ENCODE results near the gene GRK3. TPM values are rescaled to one million over a fixed set of nuclear protein-coding genes. Genes with fewer than 3 reads are reported as not detected.
"Not testable (repeated sequence)": the region's sequence is repeated elsewhere in the genome, so short reads cannot be mapped to it uniquely, and the experiment has no call there.

The GRK3 gene
- total and polyA plus RNA-seq, 7 experiments from 2014 or later, result 0.69 to 44.8 (median 6.5) TPM

DNA sequence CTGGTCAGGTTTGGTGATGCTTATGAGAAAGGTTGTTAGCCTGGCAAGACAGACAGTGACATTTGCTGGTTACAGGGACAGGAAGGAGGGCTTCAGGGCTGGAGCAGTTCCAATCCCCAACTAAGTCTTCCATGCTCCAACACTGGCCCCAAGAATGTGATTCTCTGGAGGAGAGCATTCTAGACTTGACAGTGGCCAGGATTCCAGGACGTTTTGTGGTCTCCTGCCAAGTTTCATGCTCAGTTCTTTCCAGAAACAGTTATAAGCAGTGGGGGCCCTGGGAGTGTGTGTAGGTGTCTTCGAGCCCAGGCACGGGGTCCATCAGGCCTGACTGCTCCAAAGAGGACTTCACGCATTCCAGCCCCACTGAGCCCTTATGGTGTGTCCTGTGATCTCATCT lies 8.9 kb upstream of the GRK3 start:
- intact Hi-C loops (cut with micrococcal nuclease), result no loop called here
- Mint-ChIP-seq H3K9me3 (peaks cover 0 to 4% (median 0%) of the 10 kb centered on the region in 11 donors), H3K4me3 (no peak overlapping the region), H3K27me3 (peaks cover 0 to 8% (median 4%) of the 10 kb centered on the region in 5 donors), H3K4me1 (peaks cover 0 to 3% (median 0%) of the 10 kb centered on the region in 7 donors), H3K36me3 (no peaks in the 10 kb centered on the region), H3K27ac (no peak overlapping the region)
- DNase-seq (no peak), ATAC-seq (no peak)
- no peak overlapping the region for H3K27ac ChIP-seq (ENCODE audit: low read depth, low read length)
- ChIA-PET POLR2A (no interaction called here), CTCF (interaction anchor here (0.8 kb wide), 1 partner anchor 14 kb away, joined by 3 read pairs; no protein-coding TSS in a partner anchor)
- no peaks in the 10 kb centered on the region for H3K4me1 ChIP-seq (ENCODE audit: control insufficient read depth in 2 of 2, insufficient read depth in 2 of 2, low read length in 2 of 2)
- H3K4me3 ChIP-seq (ENCODE audit: low read length), result no peak overlapping the region
- no peaks in the 10 kb centered on the region for H3K9me3 ChIP-seq (ENCODE audit: control insufficient read depth in 2 of 3, low read length in 3 of 3)
- no peaks in the 10 kb centered on the region for H3K27me3 ChIP-seq (ENCODE audit: control insufficient read depth in 2 of 2, insufficient read depth in 2 of 2, low read length in 2 of 2)
- no peaks in the 10 kb centered on the region for H3K36me3 ChIP-seq (ENCODE audit: control insufficient read depth in 2 of 3, insufficient read depth in 3 of 3, low read length in 3 of 3)

DNA sequence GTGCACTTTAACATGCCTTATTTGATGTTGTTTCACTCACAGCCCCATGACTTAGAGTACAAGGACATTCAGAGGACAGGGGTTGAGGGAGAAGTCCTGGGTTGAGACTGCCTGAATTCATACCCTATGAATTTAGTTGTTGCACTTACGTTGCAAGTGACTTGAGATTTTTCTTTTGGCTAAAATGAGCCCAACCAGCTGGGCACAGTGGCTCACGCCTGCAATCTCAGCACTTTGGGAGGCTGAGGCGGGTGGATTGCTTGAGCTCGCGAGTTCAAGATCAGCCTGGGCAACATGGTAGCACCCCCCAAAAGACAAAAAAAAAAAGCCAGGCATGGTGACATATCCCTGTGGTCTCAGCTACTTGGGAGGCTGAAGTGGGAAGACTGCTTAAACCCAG lies 7.3 kb upstream of the GRK3 start:
- Histone ChIP-seq H3K4me1 (ENCODE audit: control insufficient read depth in 2 of 2, insufficient read depth in 2 of 2, low read length in 2 of 2) (no peaks in the 10 kb centered on the region), H3K9me3 (ENCODE audit: control insufficient read depth in 2 of 3, low read length in 3 of 3) (no peaks in the 10 kb centered on the region), H3K27ac (ENCODE audit: low read depth, low read length) (no peak overlapping the region), H3K27me3 (ENCODE audit: control insufficient read depth in 2 of 2, insufficient read depth in 2 of 2, low read length in 2 of 2) (no peaks in the 10 kb centered on the region), H3K4me3 (ENCODE audit: low read length) (no peak overlapping the region), H3K36me3 (ENCODE audit: control insufficient read depth in 2 of 3, insufficient read depth in 3 of 3, low read length in 3 of 3) (no peaks in the 10 kb centered on the region)
- H3K27ac Mint-ChIP-seq, result no peak overlapping the region
- H3K4me3 Mint-ChIP-seq, result no peak overlapping the region
- no peaks in the 10 kb centered on the region for H3K9me3 Mint-ChIP-seq
- H3K36me3 Mint-ChIP-seq, result no peaks in the 10 kb centered on the region
- ATAC-seq (no peak), DNase-seq (no peak)
- intact Hi-C loops (cut with micrococcal nuclease), result no loop called here
- POLR2A ChIA-PET, result no interaction called here
- CTCF ChIA-PET, result interaction anchor here (0.8 kb wide), 1 partner anchor 189 kb away, joined by 3 read pairs; no protein-coding TSS in a partner anchor
- H3K4me1 Mint-ChIP-seq, result peaks cover 0 to 7% (median 6%) of the 10 kb centered on the region in 7 donors
- H3K27me3 Mint-ChIP-seq, result peaks cover 0 to 6% (median 3%) of the 10 kb centered on the region in 5 donors

DNA sequence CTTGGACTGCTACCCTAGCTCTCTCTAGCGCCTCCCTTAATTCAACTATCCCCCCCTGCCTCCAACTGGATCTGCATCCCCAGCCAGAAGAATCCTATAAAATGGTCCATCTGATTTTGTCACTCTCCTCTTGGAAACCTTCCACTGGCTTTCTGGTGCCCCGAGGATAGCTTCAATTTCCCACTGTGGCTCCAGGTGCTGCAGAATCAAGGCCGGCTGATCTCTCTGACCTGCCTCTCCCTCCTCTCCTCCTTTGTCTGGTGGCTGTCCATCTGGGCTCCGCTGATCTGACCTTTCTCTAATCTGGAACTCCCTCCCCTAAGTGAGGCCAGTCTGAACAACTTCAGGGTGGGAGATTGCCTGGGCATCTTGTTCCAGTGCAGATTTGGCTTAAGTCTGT lies 6.1 kb upstream of the GRK3 start:
- no peaks in the 10 kb centered on the region for H3K36me3 ChIP-seq (ENCODE audit: control insufficient read depth in 2 of 3, insufficient read depth in 3 of 3, low read length in 3 of 3)
- H3K27me3 ChIP-seq (ENCODE audit: control insufficient read depth in 2 of 2, insufficient read depth in 2 of 2, low read length in 2 of 2), result no peaks in the 10 kb centered on the region
- intact Hi-C loops (cut with micrococcal nuclease), result no loop called here
- H3K4me1 ChIP-seq (ENCODE audit: control insufficient read depth in 2 of 2, insufficient read depth in 2 of 2, low read length in 2 of 2), result peaks cover 0 to 2% of the 10 kb centered on the region in 2 donors
- ATAC-seq, result no peak
- no peak overlapping the region for H3K4me3 Mint-ChIP-seq
- no peak for DNase-seq
- no peaks in the 10 kb centered on the region for H3K9me3 ChIP-seq (ENCODE audit: control insufficient read depth in 2 of 3, low read length in 3 of 3)
- H3K27ac Mint-ChIP-seq, result peak overlapping the region in 1 of 9 donors; percentile 72
- ChIA-PET CTCF (interaction anchor here (0.8 kb wide), 1 partner anchor 187 kb away, joined by 3 read pairs; no protein-coding TSS in a partner anchor), POLR2A (no interaction called here)
- peaks cover 0 to 10% (median 0%) of the 10 kb centered on the region in 5 donors for H3K27me3 Mint-ChIP-seq
- peaks cover 5 to 15% (median 14%) of the 10 kb centered on the region in 7 donors for H3K4me1 Mint-ChIP-seq
- no peak overlapping the region for H3K4me3 ChIP-seq (ENCODE audit: low read length)
- H3K27ac ChIP-seq (ENCODE audit: low read depth, low read length), result no peak overlapping the region
- no peaks in the 10 kb centered on the region for H3K36me3 Mint-ChIP-seq
- no peaks in the 10 kb centered on the region for H3K9me3 Mint-ChIP-seq

DNA sequence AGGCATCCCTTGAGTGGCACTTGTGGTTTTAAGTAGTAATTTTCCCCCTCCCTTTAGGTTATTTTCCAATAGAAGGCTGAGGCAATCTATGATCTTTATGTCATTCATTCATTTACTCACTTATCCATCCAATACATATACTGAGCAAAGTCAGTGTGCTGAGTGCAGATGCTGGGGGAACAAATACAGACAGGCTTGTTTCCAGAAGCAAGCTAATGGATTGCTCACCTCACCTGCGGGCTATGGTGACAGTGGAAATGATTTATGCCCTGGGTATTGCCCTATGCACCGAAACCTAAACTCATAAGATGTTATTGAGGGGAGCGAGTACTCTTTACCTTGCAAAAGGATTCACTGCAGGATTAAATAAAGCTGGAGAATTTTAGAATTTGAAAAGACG lies 4.6 kb upstream of the GRK3 start:
- H3K9me3 ChIP-seq (ENCODE audit: control insufficient read depth in 2 of 3, low read length in 3 of 3); H3K27me3 Mint-ChIP-seq; CTCF ChIA-PET; H3K36me3 Mint-ChIP-seq; H3K27ac ChIP-seq (ENCODE audit: low read depth, low read length); POLR2A ChIA-PET; H3K27me3 ChIP-seq (ENCODE audit: control insufficient read depth in 2 of 2, insufficient read depth in 2 of 2, low read length in 2 of 2); H3K4me1 ChIP-seq (ENCODE audit: control insufficient read depth in 2 of 2, insufficient read depth in 2 of 2, low read length in 2 of 2); H3K4me3 ChIP-seq (ENCODE audit: low read length); H3K9me3 Mint-ChIP-seq; H3K4me3 Mint-ChIP-seq; H3K36me3 ChIP-seq (ENCODE audit: control insufficient read depth in 2 of 3, insufficient read depth in 3 of 3, low read length in 3 of 3); ATAC-seq; DNase-seq: not testable (repeated sequence)
- Mint-ChIP-seq H3K27ac (peak overlapping the region in 2 of 9 donors; percentile 17 to 28), H3K4me1 (peaks cover 13 to 24% (median 22%) of the 10 kb centered on the region in 7 donors)
- intact Hi-C loops (cut with micrococcal nuclease), result loop anchor here (5.0 to 10.0 kb wide), 3 partner anchors 95 to 493 kb away; no protein-coding TSS in a partner anchor

DNA sequence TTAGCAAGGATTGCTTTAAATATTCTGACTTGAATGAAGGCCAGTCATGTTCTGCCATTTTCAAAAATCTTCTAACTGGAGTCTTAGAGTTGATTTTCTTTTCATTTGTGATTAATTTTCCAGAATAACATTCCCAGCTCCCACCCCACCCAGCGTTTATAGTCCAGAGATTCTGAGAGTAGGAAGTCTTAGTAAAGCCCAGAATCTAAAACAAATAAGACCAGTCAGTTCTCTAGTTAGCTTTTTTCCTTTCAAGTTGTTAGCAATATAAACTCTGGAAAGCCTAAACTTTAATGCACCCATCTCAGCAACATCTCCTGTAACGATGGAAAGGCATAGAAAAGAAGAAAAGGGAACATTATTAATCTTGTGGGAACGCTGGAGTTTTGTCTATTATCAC lies 3.3 kb upstream of the GRK3 start:
- H3K27me3 ChIP-seq (ENCODE audit: control insufficient read depth in 2 of 2, insufficient read depth in 2 of 2, low read length in 2 of 2); H3K4me3 ChIP-seq (ENCODE audit: low read length); ATAC-seq; DNase-seq; H3K9me3 Mint-ChIP-seq; H3K27ac ChIP-seq (ENCODE audit: low read depth, low read length); H3K4me3 Mint-ChIP-seq; H3K36me3 Mint-ChIP-seq; POLR2A ChIA-PET; H3K36me3 ChIP-seq (ENCODE audit: control insufficient read depth in 2 of 3, insufficient read depth in 3 of 3, low read length in 3 of 3); H3K9me3 ChIP-seq (ENCODE audit: control insufficient read depth in 2 of 3, low read length in 3 of 3): not testable (repeated sequence)
- peaks cover 4 to 11% of the 10 kb centered on the region in 2 donors for H3K4me1 ChIP-seq (ENCODE audit: control insufficient read depth in 2 of 2, insufficient read depth in 2 of 2, low read length in 2 of 2)
- peaks cover 0 to 13% (median 0%) of the 10 kb centered on the region in 5 donors for H3K27me3 Mint-ChIP-seq
- peak overlapping the region in 7 of 9 donors; percentile 28 to 79 (median 68) for H3K27ac Mint-ChIP-seq
- CTCF ChIA-PET, result interaction anchor here (0.6 kb wide), 1 partner anchor 131 kb away, joined by 3 read pairs; no protein-coding TSS in a partner anchor
- H3K4me1 Mint-ChIP-seq, result peaks cover 15 to 33% (median 30%) of the 10 kb centered on the region in 7 donors
- intact Hi-C loops (cut with micrococcal nuclease), result loop anchor here (5.0 to 10.0 kb wide), 3 partner anchors 96 to 494 kb away; no protein-coding TSS in a partner anchor

DNA sequence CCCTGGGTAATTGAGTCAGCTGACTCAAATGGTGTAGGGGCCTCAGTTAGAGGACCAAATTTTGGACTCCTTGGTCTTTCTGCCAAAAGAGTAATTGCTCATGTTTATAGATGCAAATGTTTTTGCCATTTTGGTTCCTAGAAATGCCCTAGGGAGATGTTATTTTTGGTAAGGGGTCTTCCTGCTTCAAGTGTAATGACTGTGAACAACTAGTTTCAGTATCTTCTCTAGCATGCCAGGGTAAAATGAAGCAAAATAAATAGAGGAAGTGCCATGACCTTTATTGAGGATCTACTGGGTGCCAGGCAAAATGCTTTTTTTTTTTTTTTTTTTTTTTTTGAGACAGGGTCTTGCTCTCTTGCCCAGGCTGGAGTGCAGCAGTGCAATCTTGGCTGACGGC lies 2.5 kb upstream of the GRK3 start:
- H3K9me3 Mint-ChIP-seq; H3K36me3 Mint-ChIP-seq; H3K36me3 ChIP-seq (ENCODE audit: control insufficient read depth in 2 of 3, insufficient read depth in 3 of 3, low read length in 3 of 3); H3K9me3 ChIP-seq (ENCODE audit: control insufficient read depth in 2 of 3, low read length in 3 of 3); CTCF ChIA-PET; ATAC-seq; H3K27ac ChIP-seq (ENCODE audit: low read depth, low read length); H3K4me3 ChIP-seq (ENCODE audit: low read length); POLR2A ChIA-PET; DNase-seq; H3K27me3 ChIP-seq (ENCODE audit: control insufficient read depth in 2 of 2, insufficient read depth in 2 of 2, low read length in 2 of 2): not testable (repeated sequence)
- Mint-ChIP-seq H3K4me3 (peak overlapping the region in 2 of 10 donors; percentile 8 to 16), H3K27ac (peak overlapping the region in 7 of 9 donors; percentile 28 to 74 (median 53)), H3K27me3 (peaks cover 0 to 20% (median 0%) of the 10 kb centered on the region in 5 donors), H3K4me1 (peaks cover 17 to 41% (median 35%) of the 10 kb centered on the region in 7 donors)
- intact Hi-C loops (cut with micrococcal nuclease), result loop anchor here (5.0 to 10.0 kb wide), 3 partner anchors 97 to 495 kb away; no protein-coding TSS in a partner anchor
- peaks cover 4 to 11% of the 10 kb centered on the region in 2 donors for H3K4me1 ChIP-seq (ENCODE audit: control insufficient read depth in 2 of 2, insufficient read depth in 2 of 2, low read length in 2 of 2)
